Nephron (organoid): ENCODE measurements around the gene ZC3H8.

ENCODE experiments used
- H3K27ac Mint-ChIP-seq, 3 experiments: 2 replicates each; pipeline ENCODE4 v1.8.0; 2020; ENCODE audit warnings: mixed read lengths in 3 of 3, mild to moderate bottlenecking in 2 of 3, moderate library complexity in 1 of 3
- H3K27me3 Mint-ChIP-seq: 2 replicates; pipeline ENCODE4 v1.8.0; 2021; ENCODE audit warnings: low read depth, mild to moderate bottlenecking, moderate library complexity, mixed read lengths
- H3K36me3 Mint-ChIP-seq: 2 replicates; pipeline ENCODE4 v1.8.0; 2020; ENCODE audit warnings: low read depth, mixed read lengths
- H3K4me1 Mint-ChIP-seq: 2 replicates; pipeline ENCODE4 v1.8.0; 2020; ENCODE audit warnings: mixed read lengths
- H3K4me3 Mint-ChIP-seq, 3 experiments: 2 replicates each; pipeline ENCODE4 v1.8.0; 2020; ENCODE audit warnings: mild to moderate bottlenecking in 3 of 3, mixed read lengths in 3 of 3, moderate library complexity in 2 of 3
- H3K9me3 Mint-ChIP-seq: 2 replicates; pipeline ENCODE4 v1.8.0; 2020; ENCODE audit warnings: mixed read lengths
- TF ChIP-seq, protein P1 (sequence below), 3 experiments: fragments of 200-600 bp; sonication (generic); IDR thresholded peaks; one replicate each; pipeline ENCODE4 v1.5.0; 2021; ENCODE audit warnings: antibody characterized with exemption in 3 of 3; ENCODE audit not compliant: unreplicated experiment in 3 of 3

The ZC3H8 gene

DNA sequence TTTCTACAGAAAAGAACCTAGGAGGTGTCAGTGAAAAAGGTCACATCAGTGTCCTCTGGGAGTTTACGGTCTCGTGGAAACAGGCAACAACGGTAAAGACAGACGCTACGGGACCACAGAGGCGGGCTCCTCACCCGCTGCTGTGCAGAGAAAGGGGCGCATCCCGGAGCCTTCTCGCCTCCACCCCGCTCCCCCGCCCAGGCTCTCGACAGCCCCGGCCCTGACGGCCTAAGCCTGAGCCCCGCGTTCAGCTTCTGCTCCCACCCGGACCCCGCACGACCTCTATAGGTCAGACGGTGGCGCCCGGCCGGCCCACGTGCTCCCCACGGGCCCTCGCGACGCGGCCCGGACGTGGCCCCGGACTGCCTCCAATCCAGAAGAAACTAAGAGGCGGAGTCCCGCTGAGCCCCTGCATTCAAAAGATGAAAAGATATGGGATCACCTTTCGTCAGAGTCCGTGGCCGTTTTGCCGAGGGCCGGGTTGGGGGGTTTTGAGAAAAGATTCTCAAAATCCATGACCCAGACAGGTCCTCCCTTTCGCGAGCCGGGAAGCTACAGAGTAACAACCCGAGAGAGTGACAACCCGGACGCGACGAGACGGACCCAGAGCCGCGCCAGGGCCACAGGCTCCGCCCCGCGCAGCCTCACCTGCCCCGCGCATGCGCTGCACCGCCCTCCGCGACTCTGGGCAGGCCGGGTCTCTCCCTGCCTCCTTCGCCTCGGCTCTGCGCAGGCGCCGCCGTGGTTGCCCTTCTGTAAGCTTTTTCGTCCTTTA lies at the start of gene ZC3H8:
Gene ZC3H8, minus strand, starts transcription at position 577 of the 775 bp plus-strand sequence. Its CDS starts 61 bp downstream, at position 516.
- Mint-ChIP-seq H3K4me1 (peaks cover 14% of the 10 kb centered on the region), H3K27me3 (peaks cover 3% of the 10 kb centered on the region), H3K36me3 (no peaks in the 10 kb centered on the region), H3K4me3 (peak within 1 kb of the TSS in 2 of 3 experiments; percentile 87 to 89), H3K27ac (peak within 1 kb of the TSS; percentile 20 to 82 (median 64)), H3K9me3 (no peaks in the 10 kb centered on the region)
- TF ChIP-seq, protein P1, sequence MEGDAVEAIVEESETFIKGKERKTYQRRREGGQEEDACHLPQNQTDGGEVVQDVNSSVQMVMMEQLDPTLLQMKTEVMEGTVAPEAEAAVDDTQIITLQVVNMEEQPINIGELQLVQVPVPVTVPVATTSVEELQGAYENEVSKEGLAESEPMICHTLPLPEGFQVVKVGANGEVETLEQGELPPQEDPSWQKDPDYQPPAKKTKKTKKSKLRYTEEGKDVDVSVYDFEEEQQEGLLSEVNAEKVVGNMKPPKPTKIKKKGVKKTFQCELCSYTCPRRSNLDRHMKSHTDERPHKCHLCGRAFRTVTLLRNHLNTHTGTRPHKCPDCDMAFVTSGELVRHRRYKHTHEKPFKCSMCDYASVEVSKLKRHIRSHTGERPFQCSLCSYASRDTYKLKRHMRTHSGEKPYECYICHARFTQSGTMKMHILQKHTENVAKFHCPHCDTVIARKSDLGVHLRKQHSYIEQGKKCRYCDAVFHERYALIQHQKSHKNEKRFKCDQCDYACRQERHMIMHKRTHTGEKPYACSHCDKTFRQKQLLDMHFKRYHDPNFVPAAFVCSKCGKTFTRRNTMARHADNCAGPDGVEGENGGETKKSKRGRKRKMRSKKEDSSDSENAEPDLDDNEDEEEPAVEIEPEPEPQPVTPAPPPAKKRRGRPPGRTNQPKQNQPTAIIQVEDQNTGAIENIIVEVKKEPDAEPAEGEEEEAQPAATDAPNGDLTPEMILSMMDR (IDR thresholded peaks at IDR 0.05; ENCODE audit: unreplicated experiment in 3 of 3): no peak

DNA sequence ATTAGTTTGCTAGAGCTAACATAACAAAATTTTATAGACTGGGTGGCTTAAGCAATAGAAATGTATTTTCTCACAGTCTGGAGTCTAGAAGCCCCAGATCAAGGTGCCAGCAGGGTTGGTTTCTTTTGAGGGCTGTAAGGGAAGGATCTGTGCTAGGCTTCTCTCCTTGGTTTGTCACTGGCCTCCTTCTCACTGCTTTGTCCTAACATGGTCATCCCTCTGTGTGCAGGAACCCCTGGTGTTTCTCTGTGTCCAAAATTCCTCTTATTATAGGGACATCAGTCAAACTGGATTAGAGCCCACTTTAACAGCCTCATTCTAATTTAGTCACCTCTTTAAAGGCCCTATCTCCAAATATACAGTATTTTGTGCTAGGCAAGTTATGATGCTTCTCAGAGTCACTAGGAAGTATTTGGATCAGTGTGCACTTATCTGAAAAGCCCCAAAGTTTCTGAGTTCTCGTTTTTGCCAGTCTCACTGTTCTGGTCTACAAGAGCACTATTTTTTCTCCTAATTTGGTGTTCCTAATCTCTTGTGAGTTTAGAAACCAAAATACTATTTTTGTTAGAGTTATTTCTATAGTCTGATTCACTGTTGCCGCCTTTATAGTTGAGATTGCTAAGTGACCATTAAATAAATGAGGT lies 49.6 kb upstream of the ZC3H8 start:
- Mint-ChIP-seq H3K4me1 (no peaks in the 10 kb centered on the region), H3K9me3 (no peaks in the 10 kb centered on the region)

DNA sequence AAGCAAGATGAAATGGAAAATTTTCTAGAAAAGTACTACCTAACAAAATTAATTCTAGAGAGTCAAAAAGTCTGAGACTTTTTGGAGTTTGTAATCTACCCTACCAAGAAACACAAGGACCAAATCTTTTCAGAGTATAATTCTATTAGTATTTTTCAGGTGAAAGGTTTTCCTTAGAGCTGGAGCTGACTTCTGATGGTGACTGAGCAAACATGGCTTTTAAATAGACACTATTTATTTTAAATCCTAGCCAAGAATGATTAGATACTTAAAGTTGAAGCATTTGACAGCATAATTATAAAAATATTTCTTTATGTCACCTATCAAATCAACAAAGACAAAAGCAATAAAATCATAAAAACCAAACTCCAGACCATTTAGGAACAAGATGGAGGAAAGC lies 47.1 kb upstream of the ZC3H8 start:
- Mint-ChIP-seq H3K27ac (no peak overlapping the region), H3K9me3 (no peaks in the 10 kb centered on the region), H3K4me3 (no peak overlapping the region), H3K36me3 (peaks cover 54% of the 10 kb centered on the region), H3K27me3 (no peaks in the 10 kb centered on the region), H3K4me1 (no peaks in the 10 kb centered on the region)
- TF ChIP-seq, protein P1 (IDR thresholded peaks at IDR 0.05; ENCODE audit: unreplicated experiment in 3 of 3): no peak

More for the DNA sequence above, 49.6 kb upstream of the ZC3H8 start:
- TF ChIP-seq, protein P1 (IDR thresholded peaks at IDR 0.05; ENCODE audit: unreplicated experiment in 3 of 3): no peak
- Mint-ChIP-seq H3K4me3 (no peak overlapping the region), H3K27me3 (no peaks in the 10 kb centered on the region), H3K36me3 (peaks cover 62% of the 10 kb centered on the region), H3K27ac (no peak overlapping the region)

DNA sequence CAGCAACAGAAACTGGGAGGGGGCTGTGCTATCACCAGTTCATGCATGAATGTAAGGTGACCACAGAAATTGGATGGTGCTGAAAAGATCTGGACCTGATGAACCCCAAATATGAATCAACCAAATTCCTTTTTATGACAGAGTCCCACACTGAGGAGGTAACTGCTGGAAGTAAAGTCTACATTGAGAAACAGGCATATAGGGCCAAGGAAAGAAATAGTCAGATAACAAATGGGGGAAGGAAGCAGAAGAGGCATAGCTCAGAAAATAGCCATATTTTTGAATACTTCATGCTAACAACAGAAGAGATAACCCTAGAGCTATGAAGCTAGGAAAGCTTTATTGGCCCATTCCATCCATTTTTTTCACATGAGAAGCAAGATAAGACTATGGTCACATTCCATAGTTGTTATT lies 46.3 kb upstream of the ZC3H8 start:
- Mint-ChIP-seq H3K9me3 (no peaks in the 10 kb centered on the region), H3K27ac (peak overlapping the region; percentile 8 to 86 (median 14)), H3K4me1 (no peaks in the 10 kb centered on the region), H3K27me3 (no peaks in the 10 kb centered on the region), H3K4me3 (no peak overlapping the region), H3K36me3 (peaks cover 47% of the 10 kb centered on the region)
- TF ChIP-seq, protein P1 (IDR thresholded peaks at IDR 0.05; ENCODE audit: unreplicated experiment in 3 of 3): no peak

DNA sequence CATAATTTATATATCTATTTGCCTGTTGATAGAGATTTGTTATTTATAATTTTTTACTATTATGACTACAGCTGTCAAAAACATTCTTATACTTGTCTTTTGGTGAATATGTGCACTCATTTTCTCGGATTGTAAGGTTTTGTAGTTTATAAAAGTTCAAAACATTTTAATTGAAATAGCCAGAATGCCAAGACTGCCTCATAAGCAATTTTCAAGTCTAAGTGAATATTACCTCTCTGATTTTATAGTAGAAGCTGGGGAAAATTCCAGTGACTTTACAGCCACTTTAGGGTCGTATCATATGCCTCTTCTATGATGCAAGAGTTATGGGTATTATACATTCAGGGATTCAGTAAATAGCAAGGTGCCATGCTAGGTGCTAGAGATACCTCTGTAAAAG lies 41.6 kb upstream of the ZC3H8 start:
- H3K4me1 Mint-ChIP-seq: peaks cover 7% of the 10 kb centered on the region

More for the DNA sequence above, 41.6 kb upstream of the ZC3H8 start:
- Mint-ChIP-seq H3K36me3 (peaks cover 15% of the 10 kb centered on the region), H3K27me3 (no peaks in the 10 kb centered on the region), H3K9me3 (no peaks in the 10 kb centered on the region), H3K27ac (no peak overlapping the region), H3K4me3 (no peak overlapping the region)
- TF ChIP-seq, protein P1 (IDR thresholded peaks at IDR 0.05; ENCODE audit: unreplicated experiment in 3 of 3): no peak
